Caki2 (cell line): ENCODE measurements around the gene TGIF1. TPM values are rescaled to one million over a fixed set of nuclear protein-coding genes. Genes with fewer than 3 reads are reported as not detected.

Experiments
- DNase-seq: peaks from one replicate; pipeline ENCODE4 v3.0.0-alpha.2; 2015; ENCODE audit warnings: low read depth
- in situ Hi-C: cut with HindIII; loops from 2 replicates; pipeline ENCODE4 v1.10.0; 2016; ENCODE audit warnings: low sequenced_read_pairs, low pct_unique_long_range_greater_than_20kb, mixed read lengths
- total RNA-seq: library from RNA; depleted of rRNA; stranded (reverse); fragments of >200 nt; shearing (Covaris generic); gene quantifications from 2 replicates; pipeline ENCODE4 v1.2.3, GENCODE V29; 2014; ENCODE audit warnings: low replicate concordance

The TGIF1 gene
- total RNA-seq, 1 experiment from 2014 or later, result 500 TPM

DNA sequence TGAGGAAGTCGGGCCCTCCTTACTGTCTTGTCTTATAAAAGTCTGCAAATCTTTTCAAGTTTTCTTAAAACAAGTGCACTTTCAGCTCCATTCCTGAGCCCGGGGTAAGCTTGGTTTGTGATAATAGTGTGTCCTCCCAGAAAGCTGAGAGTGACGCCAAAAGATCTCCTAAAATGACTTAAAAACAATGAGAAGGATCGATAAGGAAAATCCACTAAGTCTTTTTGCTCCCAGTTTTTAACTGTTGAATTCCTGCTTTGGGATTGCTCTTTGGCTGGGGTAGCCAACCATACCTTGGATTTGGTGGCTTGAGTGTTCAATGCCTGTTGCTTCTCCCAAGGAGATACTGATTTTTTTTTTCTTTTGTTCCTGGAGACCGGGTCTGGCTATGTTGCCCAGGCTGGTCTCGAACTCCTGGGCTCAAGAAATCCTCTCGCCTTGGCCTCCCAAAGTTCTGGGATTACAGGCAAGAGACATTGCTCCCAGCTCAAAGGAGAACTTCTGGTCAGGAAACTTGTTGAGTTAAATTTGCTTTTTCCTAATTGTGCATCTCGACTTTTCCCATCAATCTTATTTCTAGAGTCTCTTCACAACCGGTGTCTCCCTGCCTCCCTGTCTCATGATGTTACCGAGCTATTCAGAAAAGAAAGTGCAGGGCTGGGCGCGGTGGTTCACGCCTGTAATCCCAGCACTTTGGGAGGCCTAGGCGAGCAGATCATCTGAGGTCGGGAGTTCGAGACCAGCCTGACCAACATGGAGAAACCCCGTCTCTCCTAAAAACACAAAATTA lies 3.0 kb downstream of the TGIF1 start:
- DNase-seq, result peak; percentile 48
- in situ Hi-C loops, result no loop called here

DNA sequence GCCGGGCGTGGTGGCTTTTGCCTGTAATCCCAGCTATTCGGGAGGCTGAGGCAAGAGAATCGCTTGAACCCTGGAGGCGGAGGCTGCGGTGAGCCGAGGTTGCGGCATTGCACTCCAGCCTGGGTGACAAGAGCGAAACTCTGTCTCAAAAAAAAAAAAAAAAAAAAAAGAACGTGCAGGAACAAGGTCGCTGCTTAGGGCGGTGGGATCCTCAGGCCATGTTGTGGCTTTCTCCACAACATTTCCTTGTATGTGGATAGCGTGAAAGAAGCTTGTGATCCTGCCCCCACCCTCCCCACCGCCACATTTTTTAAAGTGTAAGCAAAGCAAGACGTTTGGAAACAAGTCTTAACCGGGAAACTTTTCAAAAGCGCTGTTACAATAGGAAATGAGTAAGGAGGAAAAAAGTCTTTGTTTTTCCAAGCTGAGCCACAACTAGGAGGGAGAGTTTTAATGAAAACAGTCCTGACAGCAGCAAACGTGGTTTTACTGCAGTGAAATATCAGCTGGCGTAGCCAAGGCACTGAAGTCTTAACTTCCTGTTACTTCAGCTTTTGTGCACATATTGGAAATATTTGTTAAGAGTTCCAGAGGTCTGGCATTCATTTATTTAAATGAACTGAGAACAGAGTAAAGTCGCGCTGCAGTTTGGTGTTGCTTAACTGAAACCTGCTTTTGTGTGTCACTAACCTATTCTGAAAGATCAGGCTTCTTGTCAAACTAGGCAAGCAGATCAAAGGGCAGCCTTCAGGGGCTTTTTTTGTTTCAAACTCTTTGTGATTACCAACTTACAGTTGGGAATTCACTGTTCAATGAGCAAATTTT lies 3.8 kb downstream of the TGIF1 start:
- DNase-seq, result peak; percentile 80

DNA sequence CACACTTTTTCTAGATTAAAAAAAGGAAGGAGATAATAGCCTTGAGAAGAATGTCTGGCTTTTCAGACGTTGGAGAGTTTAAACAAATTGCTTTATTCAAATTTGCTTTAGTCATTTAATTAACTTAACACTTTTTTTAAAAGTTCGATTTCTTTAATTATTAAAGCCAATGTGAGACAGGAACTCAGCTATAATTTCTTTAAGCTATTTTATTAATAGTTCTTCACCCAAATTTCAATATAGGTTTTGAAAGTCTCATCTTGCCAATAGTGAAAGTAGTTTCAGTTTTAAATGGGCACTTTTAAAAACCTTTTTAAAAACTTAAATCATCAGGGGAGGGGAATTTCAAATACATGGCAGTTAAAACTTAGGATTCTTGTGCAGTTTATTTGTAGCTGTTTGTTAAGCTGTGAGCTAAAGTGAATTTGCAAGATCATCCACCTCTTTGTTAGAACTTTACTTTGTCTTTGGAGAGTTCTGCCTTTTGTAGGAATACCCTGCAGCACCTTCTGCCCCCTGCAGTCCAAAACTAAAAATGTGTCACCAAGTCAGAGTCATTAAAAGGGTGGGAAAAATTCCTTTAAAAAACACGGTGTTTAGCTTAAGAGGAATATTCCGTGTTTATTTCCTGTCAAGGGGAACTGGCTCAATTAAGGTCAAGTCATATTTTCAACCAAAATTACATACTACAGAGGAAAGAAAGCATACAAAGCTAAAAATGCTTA lies 4.6 kb downstream of the TGIF1 start:
- in situ Hi-C loops, result no loop called here
- DNase-seq, result peak; percentile 75

More for the DNA sequence above, 3.8 kb downstream of the TGIF1 start:
- in situ Hi-C loops, result no loop called here

DNA sequence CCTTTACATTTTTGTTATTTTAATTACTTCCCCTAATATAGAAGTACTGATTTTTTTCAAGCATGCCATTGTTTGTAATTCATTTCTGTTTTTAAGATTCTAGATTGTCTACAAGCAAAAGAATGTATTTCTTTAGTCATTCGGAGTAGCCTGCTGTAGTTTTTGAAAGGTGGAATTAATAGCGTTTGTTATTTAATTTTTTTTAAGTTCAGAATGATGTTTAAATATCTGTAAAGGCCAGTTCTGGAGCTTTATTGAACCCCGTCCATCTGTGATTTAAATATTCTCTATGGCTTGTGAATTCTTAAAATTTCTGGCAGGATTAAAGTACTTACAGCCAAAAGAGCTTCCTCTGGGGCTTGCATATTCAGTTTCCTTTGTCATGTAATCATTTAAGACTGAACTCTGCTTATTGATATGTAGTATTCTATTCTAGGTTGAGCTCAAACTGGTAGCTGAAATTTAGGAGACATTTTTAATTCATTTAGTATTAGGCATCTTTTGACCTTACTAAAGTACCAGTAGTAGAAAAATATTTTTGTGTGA lies 5.2 kb downstream of the TGIF1 start:
- in situ Hi-C loops, result no loop called here
- no peak for DNase-seq

GRCh38 chr18:3455907-3456685 lies 6.1 kb downstream of the TGIF1 start:
- in situ Hi-C loops, result no loop called here
- peak; percentile 83 for DNase-seq

- peak; percentile 86 for DNase-seq
- in situ Hi-C loops, result no loop called here
Observed at GRCh38 chr18:3456686-3457069, 6.7 kb downstream of the TGIF1 start.

DNA sequence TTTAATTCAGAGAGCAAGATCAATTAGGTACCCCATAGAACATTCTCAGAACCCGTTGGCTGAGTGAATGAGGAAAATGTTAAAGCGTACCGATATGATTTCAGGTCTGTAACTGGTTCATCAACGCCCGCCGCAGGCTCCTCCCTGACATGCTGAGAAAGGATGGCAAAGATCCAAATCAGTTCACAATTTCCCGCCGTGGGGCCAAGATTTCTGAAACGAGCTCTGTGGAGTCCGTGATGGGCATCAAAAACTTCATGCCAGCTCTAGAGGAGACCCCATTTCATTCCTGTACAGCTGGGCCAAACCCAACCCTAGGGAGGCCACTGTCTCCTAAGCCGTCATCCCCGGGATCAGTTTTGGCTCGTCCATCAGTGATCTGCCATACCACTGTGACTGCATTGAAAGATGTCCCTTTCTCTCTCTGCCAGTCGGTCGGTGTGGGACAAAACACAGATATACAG lies 7.3 kb downstream of the TGIF1 start:
- DNase-seq, result peak; percentile 65
- in situ Hi-C loops, result no loop called here

- in situ Hi-C loops, result no loop called here
- DNase-seq, result no peak
Observed at GRCh38 chr18:3458378-3458777, 8.4 kb downstream of the TGIF1 start.

DNA sequence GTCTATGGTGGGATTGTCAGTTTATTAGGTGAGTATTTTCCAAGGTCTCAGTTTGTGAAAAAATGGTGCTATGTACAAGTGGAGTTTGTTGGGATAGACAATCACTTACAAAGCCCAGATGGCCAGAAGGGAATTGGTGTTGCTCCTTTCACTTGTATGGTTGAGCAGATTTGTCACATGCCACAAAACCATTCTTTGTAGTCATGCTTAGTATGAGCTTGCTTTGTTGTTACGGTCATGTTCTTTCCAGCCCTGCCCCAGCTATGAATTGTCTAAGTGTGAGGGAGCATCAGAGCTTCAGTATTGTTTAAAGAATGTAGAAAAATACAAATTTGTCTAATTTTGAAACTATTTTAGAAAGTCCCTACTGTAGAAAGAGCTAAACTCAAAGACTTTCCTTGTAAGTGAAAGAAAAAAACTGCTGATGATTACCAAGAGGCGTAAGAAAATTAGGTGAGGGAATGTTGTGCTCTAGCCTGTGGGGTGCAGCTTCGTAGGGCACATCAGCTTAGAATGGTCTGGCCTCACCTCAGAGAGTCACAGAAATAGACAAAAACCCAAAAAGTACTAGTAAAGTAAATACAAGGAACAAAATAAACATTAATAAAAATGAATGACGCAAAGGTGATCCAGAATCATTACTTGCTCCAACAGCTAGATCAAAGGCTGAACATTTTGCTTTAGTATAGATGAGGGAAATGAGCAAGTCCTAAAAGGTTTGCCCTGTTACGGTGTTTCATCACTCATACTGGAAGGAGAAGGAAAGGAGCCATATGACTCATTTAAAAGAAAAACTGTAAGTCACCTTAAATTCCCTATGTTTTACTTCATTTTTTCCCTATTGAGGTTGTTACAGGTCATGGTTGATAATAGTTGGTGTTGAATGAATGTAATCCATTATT lies 9.2 kb downstream of the TGIF1 start:
- in situ Hi-C loops, result no loop called here
- peak; percentile 61 for DNase-seq

- in situ Hi-C loops, result no loop called here
- DNase-seq, result no peak
Observed at GRCh38 chr18:3460823-3461398, 10.9 kb downstream of the TGIF1 start.

- peak; percentile 4 for DNase-seq
- in situ Hi-C loops, result no loop called here
Observed at GRCh38 chr18:3461704-3462103, 11.7 kb downstream of the TGIF1 start.

- in situ Hi-C loops, result no loop called here
- DNase-seq, result peak; percentile 15
Observed at GRCh38 chr18:3463051-3463450, 13.1 kb downstream of the TGIF1 start.

- in situ Hi-C loops, result no loop called here
- DNase-seq, result peak; percentile 45
Observed at GRCh38 chr18:3466045-3466444, 16.1 kb downstream of the TGIF1 start.

GRCh38 chr18:3466872-3467271 lies 16.9 kb downstream of the TGIF1 start:
- in situ Hi-C loops, result no loop called here
- DNase-seq, result no peak

- DNase-seq, result no peak
- in situ Hi-C loops, result no loop called here
Observed at GRCh38 chr18:3468066-3468705, 18.2 kb downstream of the TGIF1 start.

DNA sequence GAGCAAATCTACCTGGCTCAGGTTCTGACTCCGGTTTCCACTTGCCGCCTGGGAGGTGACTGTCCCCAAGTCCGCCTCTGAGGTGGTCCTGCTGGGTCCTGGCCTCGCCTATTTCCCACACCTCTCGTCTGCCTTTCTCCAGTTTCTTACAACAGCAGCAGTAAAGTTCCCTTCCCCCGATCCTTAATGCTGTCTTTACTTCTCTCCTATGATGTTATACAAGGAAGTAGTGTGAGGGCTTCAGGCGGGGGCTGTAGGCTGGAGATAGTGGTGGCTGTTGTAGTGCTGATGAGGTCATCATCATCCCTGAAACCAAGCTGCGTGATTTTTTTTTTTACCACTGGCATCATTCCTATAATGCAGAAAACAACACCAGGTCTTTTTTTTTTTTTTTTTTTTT lies 18.9 kb downstream of the TGIF1 start:
- peak; percentile 32 for DNase-seq
- in situ Hi-C loops, result no loop called here
